Measurements from ENCODE around the gene PPP1R12C.

The PPP1R12C gene

GRCh38 chr19:55082020-55082851 is 35.2 kb downstream of the PPP1R12C start:
- no peak for TF ChIP-seq CTCF (IDR thresholded peaks at IDR 0.05)
- Histone ChIP-seq H3K4me3 (ENCODE audit: low read depth in 1 of 2, low read length in 1 of 2) (peak overlapping the region; percentile 37 to 46), H3K27ac (no peak overlapping the region), H3K27me3 (peaks cover 93% of the 10 kb centered on the region), H3K4me1 (ENCODE audit: control insufficient read depth in 1 of 2, insufficient read depth in 1 of 2, low read depth in 1 of 2, low read length in 1 of 2) (peaks cover 27 to 33% of the 10 kb centered on the region in 2 experiments), H3K9me3 (peaks cover 6% of the 10 kb centered on the region), H3K36me3 (no peaks in the 10 kb centered on the region)

- no peak overlapping the region for H3K27ac ChIP-seq
- H3K27me3 ChIP-seq: peaks cover 93% of the 10 kb centered on the region
- peak overlapping the region; percentile 37 to 46 for H3K4me3 ChIP-seq (ENCODE audit: low read depth in 1 of 2, low read length in 1 of 2)
- H3K9me3 ChIP-seq: peaks cover 6% of the 10 kb centered on the region
- H3K36me3 ChIP-seq: no peaks in the 10 kb centered on the region
- peaks cover 23 to 28% of the 10 kb centered on the region in 2 experiments for H3K4me1 ChIP-seq (ENCODE audit: control insufficient read depth in 1 of 2, insufficient read depth in 1 of 2, low read depth in 1 of 2, low read length in 1 of 2)
- TF ChIP-seq CTCF (IDR thresholded peaks at IDR 0.05): no peak
Observed at GRCh38 chr19:55081770-55082019, 35.7 kb downstream of the PPP1R12C start.

GRCh38 chr19:55080968-55081769 is 36.3 kb downstream of the PPP1R12C start:
- Histone ChIP-seq H3K36me3 (no peaks in the 10 kb centered on the region), H3K4me3 (ENCODE audit: low read depth in 1 of 2, low read length in 1 of 2) (peak overlapping the region; percentile 37 to 46), H3K9me3 (peaks cover 6% of the 10 kb centered on the region), H3K27me3 (peaks cover 93% of the 10 kb centered on the region), H3K4me1 (ENCODE audit: control insufficient read depth in 1 of 2, insufficient read depth in 1 of 2, low read depth in 1 of 2, low read length in 1 of 2) (peaks cover 23 to 28% of the 10 kb centered on the region in 2 experiments), H3K27ac (no peak overlapping the region)
- TF ChIP-seq CTCF (IDR thresholded peaks at IDR 0.05): no peak

DNA sequence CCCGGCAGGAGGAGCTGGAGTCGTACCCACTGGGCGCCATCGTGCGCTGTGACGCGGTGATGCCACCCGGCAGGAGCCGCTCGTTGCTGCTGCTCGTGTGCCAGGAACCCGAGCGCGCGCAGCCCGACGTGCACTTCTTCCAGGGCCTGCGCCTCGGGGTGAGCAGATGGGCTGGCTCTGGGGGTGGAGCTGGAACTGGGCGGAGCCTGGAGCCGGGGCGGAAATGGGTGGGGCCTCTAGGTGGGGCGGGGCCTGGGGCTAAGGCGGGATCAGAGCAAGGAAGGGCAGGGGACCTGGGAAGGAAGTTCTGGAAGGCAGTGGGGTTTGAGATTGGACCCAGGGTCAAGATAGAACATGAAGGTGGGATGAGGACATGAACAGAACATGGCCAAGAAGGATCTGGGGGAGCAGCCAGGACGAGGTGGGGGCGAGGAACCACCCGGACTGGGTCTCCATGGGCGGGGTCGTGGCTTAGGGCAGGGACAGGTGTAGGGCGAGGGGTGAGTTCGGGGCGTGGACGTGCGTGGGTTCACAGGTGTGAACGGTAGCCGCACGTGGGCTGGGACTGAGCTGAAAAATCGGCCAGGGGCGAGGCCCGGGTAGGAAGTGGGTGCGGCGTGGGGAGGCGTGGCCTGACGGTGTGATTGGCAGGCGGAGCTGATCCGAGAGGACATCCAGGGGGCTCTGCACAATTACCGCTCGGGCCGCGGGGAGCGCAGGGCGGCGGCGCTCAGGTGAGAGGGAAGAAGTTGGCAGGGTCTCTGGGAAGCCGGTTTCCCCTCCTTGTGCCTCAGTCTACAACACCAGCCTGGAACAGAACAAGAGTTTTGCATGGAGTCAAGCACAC is 37.1 kb downstream of the PPP1R12C start:
- no peak for TF ChIP-seq CTCF (IDR thresholded peaks at IDR 0.05)
- Histone ChIP-seq H3K36me3 (no peaks in the 10 kb centered on the region), H3K4me1 (ENCODE audit: control insufficient read depth in 1 of 2, insufficient read depth in 1 of 2, low read depth in 1 of 2, low read length in 1 of 2) (peaks cover 25 to 28% of the 10 kb centered on the region in 2 experiments), H3K27ac (no peak overlapping the region), H3K4me3 (ENCODE audit: low read depth in 1 of 2, low read length in 1 of 2) (peak overlapping the region; percentile 2 to 46), H3K27me3 (peaks cover 92% of the 10 kb centered on the region), H3K9me3 (peaks cover 6% of the 10 kb centered on the region)

- H3K9me3 ChIP-seq: peaks cover 6% of the 10 kb centered on the region
- no peak overlapping the region for H3K4me3 ChIP-seq (ENCODE audit: low read depth in 1 of 2, low read length in 1 of 2)
- peaks cover 28% of the 10 kb centered on the region in 2 experiments for H3K4me1 ChIP-seq (ENCODE audit: control insufficient read depth in 1 of 2, insufficient read depth in 1 of 2, low read depth in 1 of 2, low read length in 1 of 2)
- TF ChIP-seq CTCF (IDR thresholded peaks at IDR 0.05): no peak
- no peak overlapping the region for H3K27ac ChIP-seq
- H3K36me3 ChIP-seq: no peaks in the 10 kb centered on the region
- H3K27me3 ChIP-seq: peaks cover 89% of the 10 kb centered on the region
Observed at GRCh38 chr19:55079400-55080038, 37.9 kb downstream of the PPP1R12C start.
